Subcutaneous abdominal adipose tissue (tissue), 5 donors: ENCODE results near the gene MT1E.
"Not testable (repeated sequence)": the region's sequence is repeated elsewhere in the genome, so short reads cannot be mapped to it uniquely, and the experiment has no call there.

Source experiments
- H3K27ac ChIP-seq: one replicate; pipeline ENCODE4 v1.7.0; 2013; ENCODE audit warnings: low read depth, mild to moderate bottlenecking, inconsistent platforms, low read length, moderate library complexity
- H3K27me3 ChIP-seq, 5 donors: one replicate each; pipeline ENCODE4 v1.7.0; 2013; ENCODE audit warnings: low read length in 5 of 5, inconsistent platforms in 1 of 5; ENCODE audit not compliant: control insufficient read depth in 5 of 5, insufficient read depth in 4 of 5
- H3K36me3 ChIP-seq, 5 donors: one replicate each; pipeline ENCODE4 v1.7.0; 2013; ENCODE audit warnings: low read length in 5 of 5; ENCODE audit not compliant: control insufficient read depth in 5 of 5, insufficient read depth in 5 of 5
- H3K4me1 ChIP-seq, 5 donors: one replicate each; pipeline ENCODE4 v1.7.0; 2013; ENCODE audit warnings: low read length in 5 of 5, mild to moderate bottlenecking in 3 of 5, moderate library complexity in 1 of 5; ENCODE audit not compliant: control insufficient read depth in 5 of 5, insufficient read depth in 5 of 5
- H3K4me3 ChIP-seq, 5 donors: one replicate each; pipeline ENCODE4 v1.7.0; 2013; ENCODE audit warnings: low read length in 5 of 5, low read depth in 1 of 5
- H3K9ac ChIP-seq, 5 donors: one replicate each; pipeline ENCODE4 v1.7.0; 2013; ENCODE audit warnings: low read length in 5 of 5, mild to moderate bottlenecking in 4 of 5, moderate library complexity in 3 of 5
- H3K9me3 ChIP-seq, 5 donors: one replicate each; pipeline ENCODE4 v1.7.0; 2013; ENCODE audit warnings: low read length in 5 of 5; ENCODE audit not compliant: control insufficient read depth in 5 of 5
- donor health status: healthy.
- donor health status: healthy.
- donor health status: healthy.
- donor health status: healthy.
- donor health status: healthy.

The MT1E gene

GRCh38 chr16:56613706-56614105 is 11.9 kb upstream of the MT1E start:
- Histone ChIP-seq H3K36me3 (no peaks in the 10 kb centered on the region), H3K4me3 (no peak overlapping the region), H3K27me3 (no peaks in the 10 kb centered on the region), H3K27ac (no peak overlapping the region), H3K4me1 (peaks cover 23 to 57% (median 49%) of the 10 kb centered on the region in 5 donors), H3K9me3 (no peaks in the 10 kb centered on the region), H3K9ac (no peak overlapping the region)

- Histone ChIP-seq H3K27me3 (no peaks in the 10 kb centered on the region), H3K9me3 (no peaks in the 10 kb centered on the region), H3K4me1 (peaks cover 21 to 51% (median 40%) of the 10 kb centered on the region in 5 donors), H3K9ac (no peak overlapping the region), H3K27ac (no peak overlapping the region), H3K4me3 (no peak overlapping the region), H3K36me3 (no peaks in the 10 kb centered on the region)
Observed at GRCh38 chr16:56614549-56614991, 11.0 kb upstream of the MT1E start.

GRCh38 chr16:56615353-56615752 is 10.2 kb upstream of the MT1E start:
- Histone ChIP-seq H3K27me3 (no peaks in the 10 kb centered on the region), H3K4me3 (no peak overlapping the region), H3K27ac (no peak overlapping the region), H3K9me3 (no peaks in the 10 kb centered on the region), H3K4me1 (peaks cover 17 to 44% (median 38%) of the 10 kb centered on the region in 5 donors), H3K9ac (no peak overlapping the region), H3K36me3 (no peaks in the 10 kb centered on the region)

GRCh38 chr16:56616608-56617211 is 8.9 kb upstream of the MT1E start:
- Histone ChIP-seq H3K9me3 (no peaks in the 10 kb centered on the region), H3K27ac (no peak overlapping the region), H3K4me1 (peaks cover 5 to 37% (median 33%) of the 10 kb centered on the region in 5 donors), H3K27me3 (no peaks in the 10 kb centered on the region), H3K36me3 (no peaks in the 10 kb centered on the region), H3K9ac (peak overlapping the region in 2 of 5 donors; percentile 60 to 73), H3K4me3 (peak overlapping the region in 4 of 5 donors; percentile 53 to 65 (median 62))

GRCh38 chr16:56617212-56618085 is 8.1 kb upstream of the MT1E start:
- Histone ChIP-seq H3K4me1 (peaks cover 4 to 37% (median 31%) of the 10 kb centered on the region in 5 donors), H3K9me3 (no peaks in the 10 kb centered on the region), H3K27me3 (no peaks in the 10 kb centered on the region), H3K4me3 (peak overlapping the region; percentile 53 to 83 (median 63)), H3K36me3 (no peaks in the 10 kb centered on the region), H3K9ac (peak overlapping the region in 2 of 5 donors; percentile 60 to 73), H3K27ac (no peak overlapping the region)

- Histone ChIP-seq H3K27ac (no peak overlapping the region), H3K4me3 (peak overlapping the region; percentile 53 to 83 (median 63)), H3K36me3 (no peaks in the 10 kb centered on the region), H3K4me1 (peaks cover 4 to 37% (median 31%) of the 10 kb centered on the region in 5 donors), H3K27me3 (no peaks in the 10 kb centered on the region), H3K9ac (peak overlapping the region in 1 of 5 donors; percentile 28), H3K9me3 (no peaks in the 10 kb centered on the region)
Observed at GRCh38 chr16:56618138-56618537, 7.4 kb upstream of the MT1E start.

- H3K9ac ChIP-seq = no peak overlapping the region
- no peak overlapping the region for H3K27ac ChIP-seq
- no peak overlapping the region for H3K4me3 ChIP-seq
- no peaks in the 10 kb centered on the region for H3K27me3 ChIP-seq
- no peaks in the 10 kb centered on the region for H3K36me3 ChIP-seq
- H3K9me3 ChIP-seq = no peaks in the 10 kb centered on the region
- peaks cover 4 to 44% (median 39%) of the 10 kb centered on the region in 5 donors for H3K4me1 ChIP-seq
Observed at GRCh38 chr16:56620339-56620897, 5.2 kb upstream of the MT1E start.

GRCh38 chr16:56621665-56622445 is 3.7 kb upstream of the MT1E start:
- peaks cover 6 to 56% (median 50%) of the 10 kb centered on the region in 5 donors for H3K4me1 ChIP-seq
- not testable (repeated sequence) for H3K36me3 ChIP-seq, H3K4me3 ChIP-seq, H3K27ac ChIP-seq, H3K9ac ChIP-seq, H3K9me3 ChIP-seq, H3K27me3 ChIP-seq

- H3K27ac ChIP-seq, H3K9ac ChIP-seq, H3K9me3 ChIP-seq, H3K27me3 ChIP-seq, H3K36me3 ChIP-seq, H3K4me3 ChIP-seq: not testable (repeated sequence)
- peaks cover 5 to 47% (median 41%) of the 10 kb centered on the region in 5 donors for H3K4me1 ChIP-seq
Observed at GRCh38 chr16:56623184-56623583, 2.4 kb upstream of the MT1E start.
